HG02981 (cell line): ENCODE data around the gene SLC45A1.

Experiments used
- ATAC-seq: cut with Tn5 transposase; IDR thresholded peaks from one replicate; pipeline ENCODE4 v1.9.1; 2021; ENCODE audit warnings: mild to moderate bottlenecking, moderate library complexity; ENCODE audit not compliant: unreplicated experiment

Gene SLC45A1

GRCh38 chr1:8311068-8311718 lies 6.7 kb upstream of the SLC45A1 start:
- no peak for ATAC-seq

- ATAC-seq: no peak
These were observed 5.4 kb upstream of the SLC45A1 start for GRCh38 chr1:8312235-8313218.

- ATAC-seq: no peak
These were observed 4.7 kb upstream of the SLC45A1 start for GRCh38 chr1:8313231-8313630.

- ATAC-seq: no peak
These were observed 3.3 kb upstream of the SLC45A1 start for GRCh38 chr1:8314346-8315280.

- ATAC-seq: no peak
These were observed 2.1 kb upstream of the SLC45A1 start for GRCh38 chr1:8315573-8316475.

- ATAC-seq: no peak
These were observed 522 bp downstream of the SLC45A1 start for GRCh38 chr1:8318436-8318835.

GRCh38 chr1:8321612-8322011 lies 3.7 kb downstream of the SLC45A1 start:
- no peak for ATAC-seq

GRCh38 chr1:8323706-8324105 lies 5.8 kb downstream of the SLC45A1 start:
- ATAC-seq: no peak

GRCh38 chr1:8324176-8324810 lies 6.4 kb downstream of the SLC45A1 start:
- no peak for ATAC-seq

- no peak for ATAC-seq
These were observed 7.9 kb downstream of the SLC45A1 start for GRCh38 chr1:8325771-8326170.

- ATAC-seq: no peak
These were observed 8.4 kb downstream of the SLC45A1 start for GRCh38 chr1:8326265-8326664.

GRCh38 chr1:8328271-8328670 lies 10.4 kb downstream of the SLC45A1 start:
- ATAC-seq: no peak

- ATAC-seq: no peak
These were observed 11.5 kb downstream of the SLC45A1 start for GRCh38 chr1:8329439-8329838.

GRCh38 chr1:8329858-8330257 lies 11.9 kb downstream of the SLC45A1 start:
- no peak for ATAC-seq

GRCh38 chr1:8330271-8331125 lies 12.6 kb downstream of the SLC45A1 start:
- ATAC-seq: no peak

- no peak for ATAC-seq
These were observed 14.9 kb downstream of the SLC45A1 start for GRCh38 chr1:8332806-8333205.

GRCh38 chr1:8333246-8333987 lies 15.5 kb downstream of the SLC45A1 start:
- ATAC-seq: no peak
